GM12872 (cell line): Measurements from ENCODE around the gene SPIC.

Experiments
- CTCF ChIP-seq: IDR thresholded peaks from 3 replicates; pipeline ENCODE4 v1.5.1; 2011; ENCODE audit warnings: low read depth, mild to moderate bottlenecking, low read length, moderate library complexity; ENCODE audit not compliant: insufficient read depth

SPIC gene

GRCh38 chr12:101536069-101536674 lies 61.0 kb downstream of the SPIC start:
- TF ChIP-seq CTCF: no peak
